Measurements from ENCODE around the gene ZBTB8B.
"Not testable (repeated sequence)": the region's sequence is repeated elsewhere in the genome, so short reads cannot be mapped to it uniquely, and the experiment has no call there.

Gene ZBTB8B

GRCh38 chr1:32464716-32465577 is at the start of gene ZBTB8B:
Gene ZBTB8B (plus strand): TSS chr1:32465072. CDS start chr1:32470625, 5,553 bp downstream.
- DNase-seq (ENCODE audit: low read depth in 2 of 2): peak in 1 of 2 donors; percentile 1

DNA sequence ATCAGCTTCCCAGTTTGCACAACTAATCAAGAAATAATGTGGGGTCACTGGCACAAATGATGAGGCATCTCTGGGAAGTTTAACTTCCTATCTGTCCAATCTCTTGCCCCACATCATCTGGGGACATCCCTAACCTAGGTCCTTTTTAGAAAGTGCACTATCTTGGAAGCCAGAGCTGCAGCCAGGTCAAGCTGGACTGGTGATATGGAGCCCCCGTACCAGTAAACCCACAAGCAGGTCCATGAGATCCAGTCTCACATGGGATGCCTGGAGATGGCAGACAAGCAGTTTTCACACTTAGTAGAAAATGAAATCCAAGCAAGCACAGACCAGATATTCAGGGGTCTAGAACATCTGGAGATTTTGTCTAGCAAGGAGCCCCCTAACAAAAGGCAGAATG is 43.1 kb upstream of the ZBTB8B start:
- no peak for DNase-seq (ENCODE audit: low read depth in 2 of 2)

DNA sequence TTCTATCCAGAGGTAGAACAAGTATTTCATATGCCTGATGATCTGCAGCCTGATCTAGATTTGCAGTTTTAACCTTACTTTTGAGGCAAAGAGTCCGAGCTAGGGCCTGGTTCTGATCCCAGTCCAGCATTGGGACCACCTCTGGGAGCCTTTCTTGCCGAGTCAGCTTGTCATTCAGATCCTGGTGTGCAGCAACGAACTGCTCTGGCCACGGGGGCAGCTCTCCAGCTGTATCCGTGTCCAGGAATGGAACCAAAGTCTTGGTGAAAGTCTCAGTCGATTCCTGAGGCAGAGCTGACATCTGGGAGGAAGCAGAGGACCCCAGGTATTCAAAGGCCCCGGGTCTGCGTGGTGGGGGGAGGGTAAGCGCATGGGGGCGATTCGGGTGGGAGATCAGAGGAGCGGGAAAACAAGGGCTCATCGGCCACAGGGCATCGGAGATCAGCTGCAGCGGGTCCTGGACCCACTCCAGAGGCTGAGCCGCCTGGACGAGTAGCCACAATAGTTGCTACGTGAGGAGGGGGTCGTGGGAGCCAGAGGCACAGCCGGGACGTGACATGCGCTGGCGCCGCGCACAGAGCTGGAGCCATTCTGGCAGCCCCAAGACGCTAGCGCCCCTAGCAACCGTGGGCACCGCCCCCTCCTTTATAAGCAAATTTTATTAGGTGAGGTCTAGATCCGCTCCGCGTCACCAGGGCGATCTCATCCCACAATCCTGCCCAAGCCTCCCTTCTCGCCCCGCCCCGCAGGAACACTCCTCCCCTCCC is 38.2 kb upstream of the ZBTB8B start:
- no peak for DNase-seq (ENCODE audit: low read depth in 2 of 2)

DNA sequence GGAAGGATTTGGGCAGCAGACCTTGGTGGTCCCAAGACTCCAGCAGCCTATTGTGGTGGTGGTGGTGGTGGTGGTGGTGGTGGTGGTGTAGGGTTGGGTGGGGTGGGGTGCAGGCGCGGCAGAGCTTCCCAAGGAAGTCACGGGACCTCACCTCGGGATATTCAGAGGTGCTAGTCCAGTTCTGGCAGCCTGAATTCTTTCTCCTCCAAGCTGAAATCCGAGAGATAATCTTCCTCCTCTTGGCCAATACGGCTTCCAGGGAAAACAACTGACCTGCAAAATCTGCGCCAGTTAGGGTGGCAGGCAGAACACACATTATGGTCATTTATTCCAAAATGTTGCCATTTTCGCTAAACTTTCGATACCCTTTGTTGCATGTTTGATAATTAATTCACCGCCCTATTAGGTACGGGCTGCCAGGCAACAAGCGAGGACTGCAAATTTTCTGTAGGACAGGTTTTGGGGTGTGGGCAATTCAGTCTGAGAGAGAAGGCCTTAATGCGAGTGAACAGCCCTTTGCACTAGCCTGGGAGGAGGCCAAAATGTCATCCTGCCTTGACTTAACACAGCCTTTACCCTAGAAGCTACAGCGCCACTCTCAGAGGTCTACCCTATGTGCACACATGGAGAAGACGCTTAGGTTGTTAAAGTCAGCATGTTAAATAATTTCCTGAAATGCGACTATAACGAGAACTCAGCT is 37.5 kb upstream of the ZBTB8B start:
- DNase-seq (ENCODE audit: low read depth in 2 of 2): no peak

GRCh38 chr1:32431736-32432400 is 33.0 kb upstream of the ZBTB8B start:
- no peak for DNase-seq (ENCODE audit: low read depth in 2 of 2)

- no peak for DNase-seq (ENCODE audit: low read depth in 2 of 2)
These were observed 26.7 kb upstream of the ZBTB8B start for GRCh38 chr1:32438136-32438535.

DNA sequence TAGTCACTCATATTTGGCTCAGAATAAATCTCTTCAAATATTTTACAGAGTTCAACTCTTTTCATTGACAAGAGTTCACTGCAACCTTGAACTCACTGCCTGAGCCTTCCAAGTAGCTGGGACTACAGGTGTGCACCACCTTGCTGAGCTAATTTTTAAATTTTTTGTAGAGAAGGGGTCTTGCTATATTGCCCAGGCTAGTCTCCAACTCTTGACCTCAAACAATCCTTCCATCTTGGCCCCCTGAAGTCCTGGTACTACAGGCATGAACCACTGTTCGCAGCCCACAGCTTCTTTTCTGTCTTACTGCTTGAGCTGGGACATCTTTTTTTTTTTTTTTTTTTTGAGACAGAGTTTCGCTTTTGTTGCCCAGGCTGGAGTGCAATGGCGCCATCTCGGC is 26.1 kb upstream of the ZBTB8B start:
- not testable (repeated sequence) for DNase-seq (ENCODE audit: low read depth in 2 of 2)

DNA sequence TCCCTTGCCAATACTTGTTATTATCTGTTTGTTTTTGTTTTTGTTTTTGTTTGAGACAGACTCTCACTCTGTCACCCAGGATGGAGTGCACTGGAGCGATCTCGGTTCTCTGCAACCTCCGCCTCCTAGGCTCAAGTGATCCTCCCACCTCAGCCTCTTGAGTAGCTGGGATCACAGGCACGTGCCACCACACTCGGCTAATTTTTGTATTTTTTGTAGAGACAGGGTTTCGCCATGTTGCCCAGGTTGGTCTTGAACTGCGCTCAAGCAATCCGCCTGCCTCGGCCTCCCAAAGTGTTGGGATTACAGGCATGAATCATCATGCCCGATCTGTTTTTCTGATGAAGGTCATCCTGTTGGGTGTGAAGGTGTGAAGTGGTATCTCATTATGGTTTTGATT is 23.4 kb upstream of the ZBTB8B start:
- not testable (repeated sequence) for DNase-seq (ENCODE audit: low read depth in 2 of 2)

- DNase-seq (ENCODE audit: low read depth in 2 of 2): no peak
These were observed 17.2 kb upstream of the ZBTB8B start for GRCh38 chr1:32447469-32448185.

DNA sequence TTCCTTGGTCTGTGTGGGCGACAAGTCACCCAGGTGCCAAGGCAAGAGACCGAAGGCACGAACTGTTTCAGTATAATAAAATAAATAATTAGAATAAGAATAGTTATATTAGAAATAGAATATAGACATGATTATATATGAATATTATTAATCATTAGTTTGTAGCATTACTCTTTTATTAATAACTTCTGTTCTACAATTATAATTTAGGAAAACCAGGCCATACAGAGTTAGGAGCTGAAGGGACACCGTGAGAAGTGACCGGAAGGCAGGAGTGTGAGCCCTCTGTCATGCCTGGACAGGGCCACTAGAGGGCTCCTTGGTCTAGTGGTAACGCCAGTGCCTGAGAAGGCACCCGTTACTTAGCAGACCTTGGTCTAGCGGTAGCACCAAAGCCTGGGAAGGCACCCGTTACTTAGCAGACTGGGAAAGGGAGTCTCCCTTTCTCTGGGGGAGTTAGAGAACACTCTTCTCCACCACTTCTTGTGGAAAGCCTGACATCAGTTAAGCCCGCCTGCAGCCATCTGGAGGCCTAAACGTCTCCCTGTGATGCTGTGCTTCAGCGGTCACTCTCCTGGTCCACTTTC is 16.6 kb upstream of the ZBTB8B start:
- DNase-seq (ENCODE audit: low read depth in 2 of 2): not testable (repeated sequence)

DNA sequence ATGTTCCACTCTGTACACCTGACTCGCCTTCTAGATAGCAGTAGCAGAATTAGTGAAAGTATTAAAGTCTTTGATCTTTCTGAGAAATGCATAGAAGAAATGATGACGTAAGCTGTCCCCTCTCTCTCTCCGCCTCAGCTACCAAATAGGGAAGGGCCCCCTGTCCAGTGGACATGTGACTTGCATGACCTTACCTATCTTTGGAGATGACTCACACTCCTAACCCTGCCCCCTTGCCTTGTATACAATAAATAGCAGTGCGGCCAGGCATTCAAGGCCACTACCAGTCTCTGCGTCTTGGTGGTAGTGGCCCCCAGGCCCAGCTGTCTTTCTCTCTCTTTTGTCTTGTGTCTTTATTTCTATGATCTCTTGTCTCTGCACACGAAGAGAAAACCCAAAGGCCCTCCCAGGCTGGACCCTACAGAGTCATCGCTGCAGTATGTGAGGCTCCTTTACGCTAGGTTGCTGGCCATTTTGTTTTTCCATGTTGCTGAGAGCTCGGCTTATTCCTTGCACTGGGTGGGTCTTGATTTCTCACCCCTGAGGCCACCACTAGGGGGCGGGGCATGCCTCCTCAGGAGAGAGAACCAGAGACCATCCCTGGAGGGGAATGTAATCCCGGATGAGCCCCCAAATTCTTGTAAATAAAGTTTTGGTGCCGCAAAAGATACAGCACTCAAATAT is 16.0 kb upstream of the ZBTB8B start:
- DNase-seq (ENCODE audit: low read depth in 2 of 2): no peak

- DNase-seq (ENCODE audit: low read depth in 2 of 2): not testable (repeated sequence)
These were observed 15.4 kb upstream of the ZBTB8B start for GRCh38 chr1:32449457-32449831.

DNA sequence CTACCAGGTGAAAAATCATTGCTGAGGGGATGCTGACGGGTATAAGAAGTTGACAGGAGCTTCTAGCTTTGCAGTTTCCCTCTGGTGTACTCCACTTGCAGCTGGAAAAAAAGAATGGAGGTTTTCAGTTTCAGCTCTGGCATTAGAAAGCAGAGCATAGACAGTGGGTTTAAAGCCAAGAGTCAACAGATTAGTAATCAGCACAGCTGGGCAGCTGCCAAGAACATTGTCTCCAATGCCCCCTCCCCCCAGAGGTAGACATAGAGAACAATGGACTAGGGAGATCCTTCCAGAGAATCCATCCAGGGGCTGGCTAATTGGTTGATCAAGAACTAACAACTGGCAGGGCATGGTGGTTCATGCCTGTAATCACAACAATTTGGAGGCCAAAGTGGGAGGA is 10.1 kb upstream of the ZBTB8B start:
- DNase-seq (ENCODE audit: low read depth in 2 of 2): no peak

GRCh38 chr1:32455958-32456357 is 8.9 kb upstream of the ZBTB8B start:
- DNase-seq (ENCODE audit: low read depth in 2 of 2): no peak

- DNase-seq (ENCODE audit: low read depth in 2 of 2): not testable (repeated sequence)
These were observed 6.1 kb upstream of the ZBTB8B start for GRCh38 chr1:32458798-32459197.

DNA sequence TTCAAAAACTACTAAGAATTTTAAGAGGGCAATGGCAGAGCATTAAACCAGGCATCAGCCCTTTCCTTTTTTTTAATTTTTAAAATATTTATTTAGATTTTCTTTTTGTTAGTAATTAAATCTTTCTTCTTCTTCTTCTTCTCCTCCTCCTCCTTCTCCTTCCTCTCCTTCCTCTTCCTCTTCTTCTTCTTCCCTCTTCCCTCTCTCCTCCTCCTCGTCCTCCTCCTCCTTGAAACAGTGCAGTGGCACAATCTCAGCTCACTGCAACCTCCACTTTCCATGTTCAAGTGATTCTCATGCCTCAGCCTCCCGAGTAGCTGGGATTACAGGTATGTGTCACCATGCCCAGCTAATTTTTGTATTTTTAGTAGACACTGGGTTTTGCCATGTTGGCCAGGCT is 1.9 kb upstream of the ZBTB8B start:
- not testable (repeated sequence) for DNase-seq (ENCODE audit: low read depth in 2 of 2)

DNA sequence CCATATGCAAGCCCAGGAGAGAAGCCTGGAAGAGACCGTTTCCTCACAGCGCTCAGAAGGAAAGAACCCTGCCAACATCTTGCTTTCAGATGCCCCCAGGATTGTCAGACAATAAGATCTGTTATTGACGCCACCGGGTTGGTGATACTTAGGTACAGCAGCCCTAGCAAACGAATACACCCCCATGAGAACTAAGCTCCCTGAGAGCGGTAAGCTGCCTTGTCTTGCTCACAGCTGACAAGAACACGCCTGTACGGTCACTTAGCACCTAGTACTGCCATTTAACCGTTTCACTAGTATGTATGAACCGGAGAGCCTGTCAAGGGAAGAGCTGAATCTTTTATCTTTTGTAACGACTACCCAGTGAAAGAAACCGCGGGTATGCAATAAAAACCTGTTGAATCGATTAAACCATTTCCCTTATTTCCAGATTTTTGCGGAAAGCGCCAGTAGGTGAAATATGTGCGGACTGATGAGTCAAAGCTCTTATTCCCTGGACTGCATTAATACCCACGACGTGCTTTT is 619 bp upstream of the ZBTB8B start:
- DNase-seq (ENCODE audit: low read depth in 2 of 2): no peak

DNA sequence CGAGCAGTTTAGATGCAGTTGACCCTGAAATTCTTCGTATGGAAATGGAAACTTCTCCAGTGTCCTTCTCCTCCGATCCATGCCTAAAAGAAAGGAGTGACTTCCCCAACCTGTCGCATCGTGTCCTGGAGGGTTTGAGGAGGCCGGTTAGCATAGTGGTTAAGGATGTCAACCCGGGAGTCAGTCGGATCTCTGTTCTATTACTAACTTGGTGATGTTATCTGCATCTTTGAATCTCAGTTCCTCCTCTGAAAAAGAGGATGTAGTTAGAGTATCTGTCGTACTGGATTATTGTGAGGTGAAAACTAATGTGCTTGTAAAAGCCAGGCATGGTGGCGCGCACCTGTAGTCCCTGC is 684 bp downstream of the ZBTB8B start:
- DNase-seq (ENCODE audit: low read depth in 2 of 2): no peak

- no peak for DNase-seq (ENCODE audit: low read depth in 2 of 2)
These were observed 1.9 kb downstream of the ZBTB8B start for GRCh38 chr1:32466761-32467160.

- no peak for DNase-seq (ENCODE audit: low read depth in 2 of 2)
These were observed 3.9 kb downstream of the ZBTB8B start for GRCh38 chr1:32468791-32469190.

Measured in stimulated activated CD8-positive, alpha-beta memory T cell treated with anti-CD3 and anti-CD28 coated beads, Interleukin-15, amount 100 ng/mL, for 4 hours (primary cell).